C1 segment of cervical spinal cord (tissue), 14 donors: Measurements from ENCODE around the gene SMIM20.

ENCODE experiments used
- DNase-seq, 14 donors: peaks; one replicate each; lab custom pipeline; 2025; lab: John Stamatoyannopoulos, UW

SMIM20 gene

GRCh38 chr4:25925486-25926201 is 11.6 kb downstream of the SMIM20 start:
- DNase-seq: peak in 4 of 14 donors; percentile 6 to 41 (median 23)

DNA sequence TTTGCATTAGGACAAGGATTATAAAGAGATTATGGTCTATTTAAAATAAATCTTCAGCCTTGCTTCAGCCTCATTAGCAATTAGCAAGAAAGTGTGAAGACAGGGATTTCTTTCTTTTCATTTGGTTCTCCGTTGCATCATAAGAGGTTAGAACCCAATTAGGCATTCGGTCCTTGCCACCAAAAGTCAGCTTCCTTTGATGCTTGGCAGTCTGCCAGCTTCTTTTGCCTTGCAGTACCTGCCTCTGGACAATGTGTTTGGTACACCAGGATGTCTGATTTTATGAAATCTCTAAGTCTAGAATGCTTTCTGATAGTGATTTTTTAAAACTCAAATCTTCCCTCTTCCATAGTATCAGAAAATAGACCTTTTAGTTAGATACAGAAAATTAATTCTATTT is 12.4 kb downstream of the SMIM20 start:
- peak in 1 of 14 donors; percentile 47 for DNase-seq

- peak in 1 of 14 donors; percentile 52 for DNase-seq
These were observed 13.6 kb downstream of the SMIM20 start for GRCh38 chr4:25927361-25928195.

DNA sequence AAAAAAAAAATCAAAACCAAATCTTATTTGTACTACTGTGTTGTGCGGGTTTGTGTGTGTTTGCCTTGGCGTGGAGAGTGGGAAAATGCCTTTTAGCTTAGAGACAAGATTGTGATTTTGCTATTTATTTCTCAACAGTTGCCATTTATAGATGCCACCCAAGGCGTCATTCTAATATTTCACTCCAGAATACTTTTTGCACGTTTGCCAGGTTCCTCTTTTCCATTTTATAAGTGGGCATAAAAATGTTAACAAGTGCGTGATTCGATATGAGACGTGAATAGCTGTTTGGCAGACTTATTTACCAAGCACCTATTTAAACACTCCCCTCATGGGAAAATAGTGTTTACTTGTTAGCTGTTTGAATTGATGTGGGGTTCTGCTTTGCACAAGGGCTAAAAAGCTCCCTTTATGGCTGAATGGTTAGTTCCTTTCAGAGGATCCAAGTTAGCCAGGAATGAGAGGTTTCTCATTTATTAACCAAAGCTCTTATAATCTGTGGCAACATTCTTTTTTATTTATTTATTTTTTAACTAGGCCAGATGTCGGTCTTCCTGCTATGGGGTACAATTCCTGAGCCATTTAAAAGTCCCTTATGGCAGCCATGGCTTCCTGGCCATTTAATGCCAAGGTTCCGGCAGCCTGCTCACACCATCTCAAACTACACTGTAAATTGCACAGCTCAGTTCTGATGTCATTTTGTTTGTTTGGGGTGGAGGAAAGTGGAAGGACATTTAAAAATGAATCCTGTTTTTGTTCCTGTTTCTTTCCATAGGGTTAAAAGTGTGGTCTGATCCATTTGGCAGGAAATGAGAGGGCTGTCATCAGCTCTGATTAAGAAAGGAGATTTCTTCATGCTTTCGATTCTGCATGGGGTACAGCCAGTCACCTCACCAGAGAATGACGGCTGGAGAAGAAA is 14.6 kb downstream of the SMIM20 start:
- DNase-seq: peak in 1 of 14 donors; percentile 69

GRCh38 chr4:25929298-25929686 is 15.3 kb downstream of the SMIM20 start:
- DNase-seq: peak in 1 of 14 donors; percentile 64

DNA sequence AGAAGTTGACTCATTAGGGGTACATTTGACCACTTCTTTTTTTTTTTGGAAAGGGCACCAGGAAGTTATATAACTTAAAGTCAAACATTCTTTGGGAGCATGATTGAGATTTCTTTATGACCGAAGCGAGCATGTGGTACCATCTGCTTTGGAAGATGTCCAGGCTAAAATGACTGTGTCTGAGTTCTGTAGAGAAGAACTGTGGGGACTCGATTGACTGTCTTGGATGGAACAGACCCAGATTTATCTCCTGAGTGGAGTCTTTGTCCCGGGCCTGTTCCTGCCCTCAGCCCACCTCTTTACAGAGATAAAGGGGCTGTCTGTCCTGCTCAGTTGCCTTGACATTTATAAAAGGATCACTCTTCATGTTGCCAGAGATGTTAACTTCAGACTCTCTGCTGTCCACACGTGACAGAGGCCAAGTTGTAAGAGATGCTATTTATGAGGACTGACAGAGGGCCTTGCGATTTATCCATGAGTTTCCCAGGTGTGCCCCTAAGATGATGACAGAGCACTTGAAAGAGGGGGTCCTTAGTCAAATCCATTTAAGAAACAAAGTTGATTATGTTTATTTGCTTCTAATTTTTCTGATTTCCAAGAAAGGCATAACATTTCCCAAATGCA is 16.8 kb downstream of the SMIM20 start:
- DNase-seq: no peak

DNA sequence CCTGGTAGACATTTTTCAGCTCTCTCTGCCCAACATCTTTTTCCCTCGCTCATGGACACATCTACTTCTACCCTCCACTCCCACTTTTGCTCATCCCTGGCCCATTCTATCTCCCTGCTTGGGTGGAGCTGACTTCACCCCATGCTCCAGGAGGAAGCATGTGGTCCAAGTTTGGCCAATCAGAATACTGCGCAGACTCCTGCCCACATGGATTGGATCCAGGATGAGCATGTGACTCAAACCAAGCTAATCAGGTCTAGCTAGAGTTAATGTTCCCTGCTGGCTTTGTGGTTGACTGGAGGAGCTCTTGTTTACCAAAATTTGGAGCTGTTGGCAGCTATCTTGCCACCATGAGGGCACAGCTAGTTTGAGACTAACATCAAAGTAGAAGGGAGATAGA is 22.7 kb downstream of the SMIM20 start:
- no peak for DNase-seq

GRCh38 chr4:25937801-25938200 is 23.8 kb downstream of the SMIM20 start:
- no peak for DNase-seq

GRCh38 chr4:25938366-25938765 is 24.3 kb downstream of the SMIM20 start:
- no peak for DNase-seq

- DNase-seq: no peak
These were observed 24.8 kb downstream of the SMIM20 start for GRCh38 chr4:25938787-25939186.

- DNase-seq: no peak
These were observed 25.3 kb downstream of the SMIM20 start for GRCh38 chr4:25939330-25939729.

DNA sequence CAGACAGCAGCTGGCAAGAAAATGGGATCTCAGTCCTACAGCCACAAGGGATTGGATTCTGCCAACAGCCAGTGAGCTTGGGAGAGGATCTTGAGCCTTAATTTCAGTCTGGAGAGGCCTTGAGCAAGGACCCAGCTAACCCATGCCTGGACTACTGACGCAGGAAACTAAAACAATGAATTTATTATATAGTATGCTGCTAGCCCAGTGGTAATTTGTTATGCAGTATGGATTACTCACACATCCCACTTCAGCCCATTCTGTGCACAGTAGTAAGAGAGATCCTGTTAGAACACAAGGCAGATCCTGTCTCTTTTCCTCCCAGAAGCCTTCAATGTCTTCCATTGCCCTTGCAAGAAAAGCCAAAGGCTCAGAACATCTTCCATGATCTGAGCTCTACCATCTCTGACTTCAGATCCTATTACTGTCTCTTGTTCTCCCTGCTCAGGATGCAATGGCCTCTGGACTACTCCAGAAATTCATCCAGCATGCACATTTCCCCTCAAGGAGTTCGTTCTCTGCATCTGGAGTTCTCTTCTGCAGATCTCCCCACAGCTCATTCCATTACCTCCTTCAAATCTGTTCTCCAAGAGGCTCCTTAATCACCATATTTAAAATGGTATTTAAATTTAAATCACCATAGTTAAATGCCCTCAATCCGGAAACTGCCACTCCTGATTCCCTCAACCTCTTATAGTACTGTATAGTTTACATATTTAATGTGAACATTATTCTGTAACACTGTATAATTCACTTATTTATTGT is 27.6 kb downstream of the SMIM20 start:
- no peak for DNase-seq

DNA sequence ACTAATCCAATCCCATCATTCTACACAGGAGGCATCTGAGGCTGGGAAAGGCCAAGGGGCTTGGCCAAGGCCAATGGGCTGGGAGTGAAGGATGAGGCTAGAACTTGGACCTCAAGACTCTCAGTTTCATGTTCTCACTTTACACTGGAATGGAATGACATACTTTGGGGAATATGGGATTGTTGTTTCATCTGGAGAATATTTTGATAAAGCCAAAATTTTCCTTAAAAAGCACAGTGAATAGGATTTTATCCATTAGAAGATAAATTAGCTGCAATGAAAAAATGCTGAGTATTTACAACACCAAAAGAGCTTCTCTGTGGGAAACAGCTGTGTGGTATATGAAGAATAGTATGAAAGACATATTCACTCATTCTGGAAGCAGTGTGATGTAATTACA is 29.3 kb downstream of the SMIM20 start:
- DNase-seq: no peak

GRCh38 chr4:25943805-25944204 is 29.8 kb downstream of the SMIM20 start:
- DNase-seq: no peak

- DNase-seq: no peak
These were observed 34.0 kb downstream of the SMIM20 start for GRCh38 chr4:25948051-25948450.

DNA sequence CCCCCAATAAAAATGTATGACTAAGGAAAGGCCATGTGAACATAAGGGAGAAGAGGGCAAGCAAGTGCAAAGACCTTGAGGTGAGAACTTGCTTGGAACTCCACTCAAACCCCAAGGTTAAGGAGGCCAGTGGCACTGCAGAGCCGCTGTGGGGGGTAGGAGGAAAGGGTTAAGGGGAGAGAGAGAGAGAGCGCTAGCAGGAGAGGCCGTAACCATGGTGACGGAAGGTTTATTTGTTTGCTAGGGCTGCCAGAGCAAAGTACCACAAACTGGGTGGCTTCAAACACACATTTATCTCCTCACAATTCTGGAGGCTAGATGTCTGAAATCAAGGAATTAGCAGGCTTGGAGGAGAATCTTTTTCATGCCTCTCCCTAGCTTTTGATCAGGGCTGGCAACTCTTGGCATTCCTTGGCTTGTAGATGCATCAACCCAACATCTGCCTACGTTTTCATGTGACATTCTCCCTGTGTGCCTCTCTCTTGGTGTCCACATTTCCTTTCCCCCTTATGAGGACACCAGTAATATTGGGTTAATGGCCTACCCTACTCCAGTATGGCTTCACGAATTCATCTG is 35.2 kb downstream of the SMIM20 start:
- DNase-seq: no peak

DNA sequence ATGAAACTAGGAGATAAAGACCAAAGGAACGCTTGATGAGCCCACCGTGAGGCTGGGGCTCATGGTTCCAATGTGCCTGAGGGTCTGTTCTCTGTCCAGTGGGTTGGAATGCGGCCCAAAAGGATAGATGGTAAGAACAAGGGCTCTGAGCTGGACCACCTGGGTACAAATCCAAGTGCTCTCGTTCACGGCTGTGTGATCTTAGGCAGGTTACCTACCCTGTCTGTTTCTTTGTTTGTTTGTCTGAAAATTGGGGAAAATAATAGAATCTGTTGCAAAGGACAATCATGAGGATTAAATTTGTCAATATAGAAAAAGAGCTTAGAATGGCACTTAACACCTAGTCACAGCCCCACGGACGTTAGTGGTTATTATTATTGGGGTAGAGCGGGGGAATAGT is 36.0 kb downstream of the SMIM20 start:
- no peak for DNase-seq

- no peak for DNase-seq
These were observed 36.7 kb downstream of the SMIM20 start for GRCh38 chr4:25950461-25951389.

DNA sequence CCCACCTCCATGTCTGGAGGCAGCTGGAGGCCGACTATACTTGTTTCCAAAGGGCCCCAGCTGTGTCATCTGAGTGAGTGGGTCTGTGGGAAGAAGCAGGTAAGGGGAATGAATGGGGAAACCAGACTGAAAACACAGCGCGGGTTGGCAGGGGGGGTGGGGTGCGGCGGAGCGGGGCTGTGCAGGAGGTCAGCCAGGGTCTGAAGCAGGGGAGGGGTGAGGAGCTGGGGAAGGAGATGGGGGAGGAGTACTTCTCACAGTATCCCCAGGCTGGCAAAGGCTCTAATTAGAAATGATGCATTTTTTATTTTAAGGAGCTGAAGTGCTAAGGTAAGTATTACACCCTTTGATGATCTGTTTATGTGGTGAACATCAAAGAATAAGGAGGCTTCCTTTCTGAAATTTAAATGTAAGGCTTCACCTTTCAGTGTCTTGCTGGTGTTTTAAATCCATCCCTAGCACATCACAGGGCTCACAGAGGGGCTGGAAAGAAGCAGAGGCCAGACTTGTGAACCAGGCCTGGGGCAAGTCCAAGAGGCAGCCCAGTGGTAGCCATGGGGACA is 37.5 kb downstream of the SMIM20 start:
- DNase-seq: no peak
